ENCODE results near the gene METTL26.
"Not testable (repeated sequence)": the region's sequence is repeated elsewhere in the genome, so short reads cannot be mapped to it uniquely, and the experiment has no call there.

METTL26 gene

DNA sequence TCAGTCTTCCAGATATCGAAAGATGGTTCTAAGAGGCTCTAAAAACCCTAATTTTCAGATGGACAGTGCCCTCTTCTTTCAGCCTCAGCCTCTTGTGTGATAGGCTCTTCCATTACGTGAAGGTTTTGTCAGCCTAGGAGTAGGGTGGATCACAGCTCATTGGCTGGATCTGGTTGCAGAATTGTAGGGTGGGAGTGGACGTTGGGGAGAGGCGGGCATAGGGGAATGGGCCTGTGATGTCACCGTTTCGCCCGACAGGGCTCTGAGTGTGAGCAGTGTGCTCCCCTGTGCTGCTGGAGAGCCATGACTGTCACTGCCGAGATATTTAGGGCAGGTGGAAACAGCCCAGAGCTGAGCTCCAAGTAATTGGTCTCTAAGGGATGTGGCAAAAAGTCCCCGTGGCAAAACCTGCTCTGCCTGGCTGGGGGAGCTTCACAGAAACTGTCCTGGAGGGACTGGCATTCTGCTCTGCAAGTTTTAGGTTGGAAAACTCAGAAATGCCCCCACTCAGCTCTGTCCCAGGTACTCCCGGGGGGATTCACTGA lies 11.5 kb downstream of the METTL26 start:
- DNase-seq = no peak

DNA sequence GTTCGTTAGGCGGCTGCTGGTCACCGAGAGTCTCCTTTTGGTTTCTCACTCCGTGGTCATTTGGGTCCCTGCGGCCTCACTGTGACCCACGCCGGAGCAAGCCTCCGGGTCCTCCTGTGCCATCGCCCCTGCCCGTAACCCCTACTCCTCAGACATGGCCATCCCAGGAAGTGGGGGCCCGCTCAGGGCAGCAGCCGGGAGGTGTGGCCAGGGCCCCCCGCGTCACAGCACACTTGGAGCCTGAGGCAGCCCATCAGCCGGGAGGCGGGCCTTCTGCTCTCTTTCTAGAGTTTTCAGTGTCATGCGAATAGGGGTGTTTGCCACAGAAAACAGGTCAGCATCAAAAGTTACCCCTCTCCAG lies 13.2 kb downstream of the METTL26 start:
- DNase-seq = no peak

DNA sequence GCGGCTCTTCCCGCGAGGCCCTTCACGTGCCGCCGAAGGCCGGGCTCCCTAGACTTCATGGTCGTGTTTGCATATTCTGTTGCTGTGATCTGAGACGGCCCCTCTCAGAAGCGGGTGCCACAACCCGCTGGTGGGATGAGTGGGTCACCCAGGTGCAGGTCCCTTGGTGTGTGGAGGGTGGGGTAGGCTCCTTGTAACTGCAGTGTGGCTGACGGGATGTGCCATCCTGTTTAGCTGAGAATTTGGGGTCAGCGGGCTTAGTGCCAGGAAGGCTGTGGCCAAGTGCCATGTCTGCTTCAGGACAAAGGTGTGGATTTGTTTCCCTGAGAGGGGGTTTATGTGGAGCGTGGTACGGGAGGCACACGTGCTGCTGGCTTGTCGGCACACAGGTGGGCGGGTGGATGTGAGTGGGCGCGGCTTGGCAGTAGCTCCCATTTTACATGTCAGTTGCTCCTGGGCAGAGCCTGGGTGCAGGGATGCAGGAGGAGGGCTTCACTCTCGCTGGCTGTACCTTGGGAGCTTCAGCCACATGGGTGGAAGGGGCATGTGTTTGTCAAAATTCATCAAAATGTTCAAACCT lies 14.5 kb downstream of the METTL26 start:
- no peak for DNase-seq

- DNase-seq = no peak
Measured at GRCh38 chr16:620700-621525, 15.2 kb downstream of the METTL26 start.

- DNase-seq = no peak
Measured at GRCh38 chr16:619476-620100, 16.5 kb downstream of the METTL26 start.

DNA sequence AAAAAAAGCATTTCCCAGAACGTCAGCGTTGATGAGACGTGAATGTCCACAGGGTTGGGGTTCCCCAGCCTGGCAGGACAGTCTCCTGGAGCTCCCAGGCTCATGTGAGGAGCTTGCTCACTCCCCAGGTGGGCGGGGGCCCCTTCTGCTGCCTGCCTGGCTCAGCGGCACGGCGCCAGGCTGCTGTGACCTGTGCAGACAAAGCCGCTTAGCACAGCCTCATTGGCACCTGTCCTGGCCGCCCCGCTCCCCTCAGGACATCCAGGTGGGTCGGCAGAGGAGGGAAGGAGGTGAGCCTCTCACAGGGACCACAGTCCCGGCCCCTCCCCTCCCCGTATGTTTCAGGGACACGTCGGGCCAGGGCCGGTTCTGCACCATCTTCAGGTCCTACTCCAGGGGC lies 18.2 kb downstream of the METTL26 start:
- no peak for DNase-seq

- no peak for DNase-seq
Measured at GRCh38 chr16:616733-617586, 19.1 kb downstream of the METTL26 start.

- DNase-seq = no peak
Measured at GRCh38 chr16:615122-615521, 21.0 kb downstream of the METTL26 start.

DNA sequence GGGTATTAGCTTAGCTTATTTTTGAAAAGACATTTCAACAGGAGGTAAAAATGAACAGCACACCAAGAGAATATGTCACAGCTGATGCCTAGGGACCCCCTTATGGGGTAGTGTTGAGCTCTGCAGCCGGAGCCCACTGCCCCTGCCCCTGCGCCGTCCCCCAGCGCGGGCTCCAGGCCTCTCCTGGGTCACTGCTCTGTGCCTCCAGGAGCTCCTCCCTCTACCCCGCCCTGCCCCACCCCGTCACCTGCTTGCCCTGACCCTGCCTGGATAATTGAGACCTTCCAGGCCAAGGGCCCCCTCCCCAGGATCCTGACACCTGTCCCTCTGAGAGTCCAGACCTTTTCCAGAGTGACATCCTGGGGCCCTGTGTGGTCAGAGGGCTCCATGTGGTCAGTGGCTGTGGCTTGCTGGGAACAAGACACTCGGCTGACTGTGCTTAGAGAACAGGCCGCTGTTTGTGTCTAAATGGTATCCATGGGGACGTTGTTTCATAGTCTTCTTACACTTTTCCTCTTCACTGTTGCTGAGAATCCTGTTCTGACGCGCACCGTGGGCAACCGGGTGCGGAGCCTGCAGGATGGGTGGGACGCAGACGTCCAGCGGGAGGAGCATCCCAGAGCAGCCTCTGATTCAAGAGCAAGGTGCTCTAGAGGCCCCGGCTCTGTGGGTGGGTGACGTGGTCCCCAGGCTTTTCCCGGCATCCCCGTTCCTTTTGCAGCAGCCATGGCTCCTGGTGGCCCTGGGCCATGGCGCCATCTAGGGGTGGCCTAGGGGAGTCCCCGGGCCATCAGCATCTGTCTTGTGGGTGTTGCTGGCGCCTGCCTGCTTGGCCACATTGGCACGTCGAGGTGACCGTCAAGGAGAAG lies 25.4 kb downstream of the METTL26 start:
- DNase-seq = peak; percentile 34

DNA sequence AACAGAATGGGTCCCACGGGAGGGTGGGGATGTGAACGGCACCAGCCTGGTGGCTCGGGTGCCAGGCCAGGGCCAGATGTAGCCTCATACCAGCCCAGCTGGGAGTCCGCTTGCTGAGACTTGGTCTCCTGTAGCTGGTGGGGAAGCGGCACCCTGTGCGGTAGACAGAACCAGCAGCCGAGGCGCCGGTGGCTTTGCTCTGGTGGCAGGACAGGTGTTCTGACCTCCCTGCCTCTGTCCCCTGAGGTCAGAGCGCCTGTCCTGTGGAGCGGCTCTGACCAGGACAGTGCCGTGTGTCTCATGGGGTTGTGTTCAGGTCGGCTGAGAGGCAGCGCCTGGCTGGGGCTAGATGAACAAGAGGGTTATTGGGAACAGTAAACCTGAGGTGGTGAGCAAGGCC lies 26.1 kb downstream of the METTL26 start:
- no peak for DNase-seq

GRCh38 chr16:609316-609715 lies 26.8 kb downstream of the METTL26 start:
- DNase-seq = no peak

DNA sequence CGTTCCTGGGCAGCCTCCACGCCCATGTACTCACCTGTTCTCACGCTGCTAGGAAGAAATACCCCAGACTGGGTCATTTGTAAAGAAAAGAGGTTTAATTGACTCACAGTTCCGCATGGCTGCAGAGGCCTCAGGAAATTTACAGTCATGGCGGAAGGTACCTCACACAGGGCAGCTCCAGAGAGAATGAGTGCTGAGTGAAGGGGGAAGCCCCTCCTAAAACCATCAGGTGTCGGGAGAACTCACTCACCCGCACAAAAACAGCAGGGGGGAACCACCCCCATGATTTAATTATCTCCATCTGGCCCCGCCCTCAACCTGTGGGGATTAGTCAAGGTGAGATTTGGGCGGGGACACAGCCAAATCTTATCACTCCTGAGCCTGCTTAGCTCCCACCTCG lies 28.1 kb downstream of the METTL26 start:
- no peak for DNase-seq

GRCh38 chr16:606656-607307 lies 29.3 kb downstream of the METTL26 start:
- DNase-seq = no peak

- DNase-seq = no peak
Measured at GRCh38 chr16:603933-604332, 32.2 kb downstream of the METTL26 start.

DNA sequence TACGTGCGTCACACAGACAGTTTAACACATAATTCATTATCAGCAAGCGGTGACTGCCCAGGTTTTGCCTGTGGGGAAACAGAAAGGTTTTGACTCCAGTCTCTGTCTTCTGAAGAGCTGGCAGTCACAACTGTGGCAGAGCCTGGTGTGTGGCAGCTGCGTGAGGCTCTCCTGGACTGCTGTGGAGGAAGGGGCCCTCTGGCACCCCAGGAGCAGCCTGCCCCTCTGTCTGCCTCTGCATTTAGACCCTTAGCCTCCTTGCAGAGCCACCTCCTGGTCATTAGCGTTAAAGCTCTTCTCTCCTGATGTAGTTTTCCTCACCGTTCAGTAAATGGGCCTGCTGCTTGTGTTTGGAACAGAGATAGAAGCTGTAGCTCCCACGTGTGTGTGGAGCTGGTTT lies 35.3 kb downstream of the METTL26 start:
- DNase-seq = no peak

DNA sequence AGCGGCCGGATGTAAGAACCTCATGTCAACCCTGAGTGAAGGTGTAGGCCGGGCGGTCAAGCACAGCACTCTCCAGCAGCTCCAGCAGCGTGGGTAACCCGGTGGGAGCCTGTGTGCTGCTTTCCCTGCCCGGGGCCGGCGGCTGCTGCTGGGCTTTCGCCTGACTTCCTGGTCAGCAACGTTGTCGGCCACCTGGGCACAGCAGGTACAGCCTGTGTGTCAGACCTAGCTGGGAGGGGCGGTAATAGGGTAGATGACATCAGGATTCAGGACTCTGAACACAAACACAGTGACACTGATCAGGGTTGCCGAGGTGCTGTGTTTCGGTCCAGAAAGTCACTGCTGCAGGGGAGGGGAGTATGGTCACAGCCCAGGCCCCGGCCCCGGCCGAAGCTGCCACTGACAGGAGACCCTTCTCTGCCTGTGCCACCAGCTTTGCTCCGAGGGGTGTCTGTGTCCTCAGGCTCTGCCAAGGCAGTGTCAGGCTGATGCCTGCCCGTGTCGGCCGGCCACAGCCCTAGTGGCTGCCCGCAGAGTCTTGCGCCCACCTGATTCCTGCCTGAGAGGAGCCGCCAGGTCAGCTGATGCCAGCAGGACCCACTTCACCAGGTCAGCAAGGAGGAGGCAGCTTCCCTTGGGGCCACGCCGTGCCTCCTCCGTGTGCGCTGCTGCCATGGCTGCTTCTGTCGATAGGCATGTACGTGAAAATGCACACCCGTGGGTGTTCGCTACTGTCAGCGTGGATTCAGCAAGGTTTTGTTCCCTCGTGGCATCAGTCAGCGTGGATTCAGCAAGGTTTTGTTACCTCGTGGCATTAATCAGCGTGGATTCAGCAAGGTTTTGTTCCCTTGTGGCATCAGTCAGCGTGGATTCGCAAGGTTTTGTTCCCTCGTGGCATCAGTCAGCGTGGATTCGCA lies 37.0 kb downstream of the METTL26 start:
- no peak for DNase-seq

- not testable (repeated sequence) for DNase-seq
Measured at GRCh38 chr16:597655-598054, 38.5 kb downstream of the METTL26 start.

- DNase-seq = no peak
Measured at GRCh38 chr16:596736-597060, 39.4 kb downstream of the METTL26 start.

DNA sequence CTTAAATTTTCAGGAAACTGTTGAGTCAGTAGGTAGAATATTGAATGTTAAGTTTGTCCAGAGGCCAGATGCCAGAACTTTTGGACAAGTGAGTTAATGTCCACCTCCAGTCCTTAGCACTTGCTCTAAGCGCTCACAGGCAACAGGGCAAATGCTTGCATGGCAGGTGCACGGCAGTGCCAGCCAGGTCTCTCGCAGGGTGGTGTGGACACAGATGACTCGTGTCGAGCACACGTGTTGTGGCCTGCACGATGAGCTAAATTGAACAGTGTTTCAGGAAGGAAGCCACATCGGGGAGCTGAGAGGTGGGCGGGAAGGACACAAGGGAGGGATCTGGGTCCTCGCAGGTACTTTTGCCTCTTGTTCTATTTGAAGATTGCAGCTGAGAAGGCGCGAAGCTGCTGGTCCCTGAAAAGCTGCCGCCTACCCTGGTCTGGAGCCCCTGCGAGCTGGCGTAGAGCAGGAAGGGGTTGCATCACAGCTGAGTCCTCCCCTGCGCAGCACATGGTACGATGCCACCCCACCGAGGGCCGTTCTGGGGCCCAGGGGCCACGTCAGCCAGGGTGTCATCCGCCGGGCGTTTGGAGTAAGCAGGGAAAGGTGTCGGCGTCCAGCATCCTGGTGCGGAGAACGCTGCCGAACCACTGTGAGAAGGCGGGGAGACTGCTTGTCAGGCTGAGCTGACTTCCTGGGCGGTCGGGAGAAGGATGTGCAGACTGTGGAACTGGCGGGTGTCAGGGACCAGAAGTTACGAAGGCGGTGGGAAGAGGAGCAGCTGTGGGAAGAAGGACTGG lies 40.0 kb downstream of the METTL26 start:
- DNase-seq = no peak

GRCh38 chr16:595094-595528 lies 41.0 kb downstream of the METTL26 start:
- DNase-seq = no peak
